Mononuclear cell (primary cell): ENCODE results near the gene GYPE. TPM values are rescaled to one million over a fixed set of nuclear protein-coding genes. Genes with fewer than 3 reads are reported as not detected.
A peak's percentile ranks its signal among the peaks of the same experiment; 100 is the strongest.
"Not testable (repeated sequence)": the region's sequence is repeated elsewhere in the genome, so short reads cannot be mapped to it uniquely, and the experiment has no call there.

Experiments
- H3K27me3 ChIP-seq: 2 replicates; pipeline ENCODE4 v1.6.0; 2011; ENCODE audit warnings: low read length, control low read depth; ENCODE audit not compliant: insufficient read depth
- H3K4me1 ChIP-seq: 2 replicates; pipeline ENCODE4 v1.5.1; 2011; ENCODE audit warnings: mild to moderate bottlenecking, low read length, control low read depth; ENCODE audit not compliant: insufficient read depth
- H3K4me3 ChIP-seq: 2 replicates; pipeline ENCODE4 v1.5.1; 2011; ENCODE audit warnings: mild to moderate bottlenecking, low read length, moderate library complexity
- H3K9me3 ChIP-seq: 2 replicates; pipeline ENCODE4 v1.5.1; 2011; ENCODE audit warnings: low read depth, mild to moderate bottlenecking, control low read depth, low read length
- total RNA-seq: library from RNA; depleted of rRNA; stranded (reverse); fragments of >200 nt; gene quantifications from one replicate; pipeline ENCODE4 v1.2.3, GENCODE V29; 2012

The GYPE gene
- 0.10 TPM for total RNA-seq

DNA sequence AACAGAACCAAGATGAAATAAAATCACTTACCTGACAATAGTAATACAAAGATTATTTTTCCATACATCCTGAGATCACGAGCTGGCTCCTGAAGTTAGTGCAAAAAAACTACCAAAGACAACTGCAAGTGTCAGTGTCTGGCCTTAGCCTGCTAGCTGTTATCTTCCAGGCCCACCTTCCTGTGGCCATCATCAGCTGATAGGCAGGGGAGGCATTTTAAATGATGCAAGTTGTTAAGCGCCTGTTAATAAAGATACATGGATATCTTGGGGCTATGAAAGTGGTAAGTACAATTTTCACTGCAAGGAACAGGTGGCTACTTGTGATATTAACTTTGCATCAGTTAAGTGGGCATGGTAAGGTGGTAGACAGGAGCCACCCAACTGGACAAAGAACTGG, at the start of gene GYPE:
TSS of gene GYPE (minus strand) at position 120 of the 400 bp plus-strand sequence. CDS start at position 68, 52 bp downstream.
- H3K4me3 ChIP-seq, H3K9me3 ChIP-seq, H3K4me1 ChIP-seq, H3K27me3 ChIP-seq: not testable (repeated sequence)

DNA sequence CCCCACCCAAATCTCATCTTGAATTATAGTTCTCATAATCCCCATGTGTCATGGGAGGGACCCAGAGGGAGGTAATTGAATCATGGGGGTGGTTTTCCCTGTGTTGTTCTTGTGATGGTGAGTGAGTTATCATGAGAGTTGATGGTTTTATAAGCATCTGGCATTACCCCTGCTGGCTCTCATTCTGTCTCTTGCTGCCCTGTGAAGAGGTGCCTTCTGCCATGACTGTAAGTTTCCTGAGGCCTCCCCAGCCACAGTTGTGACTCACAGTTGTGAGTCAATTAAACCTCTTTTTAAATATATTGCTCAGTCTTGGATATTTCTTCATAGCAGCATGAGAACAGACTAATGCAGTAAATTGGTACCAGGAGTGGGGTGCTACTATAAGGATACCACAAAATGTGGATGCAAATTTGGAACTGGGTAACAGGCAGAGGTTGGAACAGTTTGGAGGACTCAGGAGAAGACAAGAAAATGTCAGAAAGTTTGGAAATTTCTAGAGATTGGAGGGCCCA, 46.2 kb upstream of the GYPE start:
- H3K4me1 ChIP-seq, H3K27me3 ChIP-seq, H3K9me3 ChIP-seq, H3K4me3 ChIP-seq: not testable (repeated sequence)

DNA sequence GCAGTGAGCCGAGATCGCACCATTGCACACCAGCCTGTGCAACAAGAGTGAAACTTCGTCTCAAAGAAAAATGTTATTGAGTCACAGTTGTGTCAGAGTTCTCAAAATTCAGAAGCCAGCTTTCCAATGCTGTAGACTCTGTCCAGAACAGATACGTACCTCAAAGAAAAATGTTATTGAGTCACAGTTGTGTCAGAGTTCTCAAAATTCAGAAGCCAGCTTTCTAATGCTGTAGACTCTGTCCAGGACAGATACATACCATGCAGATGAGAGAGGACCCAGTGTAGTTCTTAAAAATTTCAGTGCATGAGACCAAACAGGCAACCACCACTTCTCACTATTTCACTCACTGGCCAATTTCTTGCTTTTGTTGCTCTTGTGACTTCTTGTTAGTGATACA, 45.6 kb upstream of the GYPE start:
- H3K27me3 ChIP-seq, H3K4me3 ChIP-seq, H3K9me3 ChIP-seq, H3K4me1 ChIP-seq: not testable (repeated sequence)

DNA sequence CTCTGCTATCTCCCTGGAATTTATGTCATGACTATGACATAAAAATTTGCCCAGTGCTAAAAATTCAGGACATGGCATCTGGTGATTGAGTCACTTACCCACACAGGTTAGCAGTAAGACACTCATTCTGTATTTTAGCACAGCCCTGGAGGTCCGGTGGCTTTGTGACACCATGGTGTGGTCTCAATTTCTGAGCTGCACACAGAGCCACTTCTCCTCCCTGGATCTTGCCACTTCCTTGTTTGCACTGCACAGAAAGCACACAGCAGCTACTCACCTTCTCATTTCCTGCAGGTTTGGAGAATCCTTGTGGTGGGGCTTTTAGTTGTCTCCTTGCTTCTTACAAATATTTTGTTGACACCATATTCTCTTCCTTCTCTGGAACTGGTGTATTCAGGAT, 44.8 kb upstream of the GYPE start:
- not testable (repeated sequence) for H3K4me3 ChIP-seq, H3K4me1 ChIP-seq, H3K9me3 ChIP-seq, H3K27me3 ChIP-seq

DNA sequence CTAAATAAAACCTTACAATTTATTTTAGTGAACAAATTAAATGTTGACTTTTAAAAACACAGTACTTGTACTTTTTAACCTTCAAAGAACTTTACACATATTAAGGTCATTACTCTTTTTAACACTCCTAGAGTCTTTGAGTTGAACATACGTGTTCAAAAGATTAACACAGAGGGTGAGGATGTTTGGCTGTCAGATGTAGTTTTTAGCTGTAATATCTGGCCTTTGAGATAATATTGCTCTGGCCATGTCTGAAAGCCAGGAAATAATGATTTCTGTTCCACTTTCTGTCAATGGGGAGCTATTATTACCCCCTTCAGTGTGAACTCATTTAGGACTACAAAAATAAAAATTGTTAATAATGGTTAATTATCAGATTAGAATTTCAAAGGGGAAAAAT, 42.1 kb upstream of the GYPE start:
- H3K27me3 ChIP-seq, H3K4me3 ChIP-seq, H3K9me3 ChIP-seq: not testable (repeated sequence)

DNA sequence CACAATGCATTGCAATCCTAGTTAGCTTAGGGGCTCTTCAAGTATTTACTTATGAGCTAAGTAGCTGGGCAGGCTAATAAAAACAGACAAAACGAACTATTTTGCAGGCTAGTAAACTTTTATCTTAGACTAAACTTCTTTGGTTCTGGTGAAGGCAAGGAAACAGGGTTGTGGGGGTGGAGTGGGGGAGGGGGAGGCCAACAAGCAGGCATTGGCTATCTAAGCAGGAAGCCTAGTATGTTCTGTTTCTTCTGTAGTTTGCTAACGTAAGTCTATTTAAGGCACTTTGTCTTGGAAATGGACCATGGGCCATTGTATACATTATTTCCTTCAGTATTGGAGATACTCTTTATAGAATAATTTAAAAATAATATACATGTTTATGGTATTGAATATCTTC, 35.3 kb upstream of the GYPE start:
- not testable (repeated sequence) for H3K4me3 ChIP-seq, H3K9me3 ChIP-seq, H3K4me1 ChIP-seq, H3K27me3 ChIP-seq

More for the DNA sequence above, 42.1 kb upstream of the GYPE start:
- H3K4me1 ChIP-seq, result not testable (repeated sequence)

DNA sequence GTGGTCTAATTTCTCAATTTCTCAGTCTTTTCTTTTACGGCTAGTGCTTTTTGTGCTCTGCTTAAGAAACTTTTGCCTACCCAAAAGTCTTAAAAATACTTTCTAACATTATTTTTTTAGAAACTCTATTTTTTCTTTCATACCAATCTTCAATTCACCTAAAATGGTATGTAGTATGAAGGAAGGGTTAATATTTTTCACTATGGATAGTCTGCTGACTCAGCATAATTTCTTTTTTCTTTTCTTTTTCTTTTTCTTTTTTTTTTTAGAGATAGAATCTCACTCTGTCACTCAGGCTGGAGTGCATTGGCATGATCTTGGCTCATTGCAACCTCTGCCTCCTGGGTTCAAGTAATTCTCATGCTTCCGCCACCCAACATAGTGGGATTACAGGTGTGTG, 34.2 kb upstream of the GYPE start:
- Histone ChIP-seq H3K4me1 (no peaks in the 10 kb centered on the region), H3K9me3 (no peaks in the 10 kb centered on the region), H3K27me3 (no peaks in the 10 kb centered on the region), H3K4me3 (no peak overlapping the region)

DNA sequence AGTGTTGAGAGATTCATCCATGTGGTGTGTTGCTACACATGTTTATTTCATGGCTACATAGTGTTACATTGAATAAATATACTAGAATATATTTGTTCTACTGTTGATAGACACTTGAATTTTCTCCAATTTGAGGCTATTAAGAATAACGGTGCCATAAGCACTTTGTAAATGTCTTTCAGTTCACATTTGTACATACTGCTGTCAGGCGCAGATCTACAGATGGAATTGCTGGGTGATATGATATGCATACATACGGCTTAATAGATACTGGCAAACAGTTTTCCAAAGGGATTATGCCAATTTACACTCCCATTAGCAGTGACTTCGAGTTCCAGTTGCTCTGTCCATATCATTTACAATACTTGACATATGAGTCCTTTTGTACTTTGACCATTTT, 33.5 kb upstream of the GYPE start:
- H3K4me1 ChIP-seq, H3K27me3 ChIP-seq, H3K9me3 ChIP-seq, H3K4me3 ChIP-seq: not testable (repeated sequence)

DNA sequence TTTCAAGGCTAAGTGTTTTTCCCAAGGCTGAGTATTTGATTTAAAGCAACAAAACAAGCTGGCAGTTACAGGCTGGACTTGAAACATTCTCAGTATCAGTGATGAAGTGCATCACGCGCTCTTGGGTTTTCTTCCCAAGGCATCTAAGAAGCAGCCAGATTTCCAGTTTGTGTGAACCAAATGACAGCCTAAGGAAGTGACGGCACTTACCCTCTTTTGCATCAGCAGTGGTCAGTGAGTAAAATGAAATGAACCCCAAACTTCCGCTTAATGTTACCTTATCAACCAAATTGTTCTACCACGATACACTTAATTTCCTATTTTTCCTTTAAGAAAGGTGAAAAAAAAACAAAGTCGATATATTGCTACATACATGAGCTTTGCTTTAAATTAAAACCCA, 15.8 kb upstream of the GYPE start:
- Histone ChIP-seq H3K4me3 (no peak overlapping the region), H3K9me3 (no peaks in the 10 kb centered on the region), H3K4me1 (peaks cover 8% of the 10 kb centered on the region), H3K27me3 (no peaks in the 10 kb centered on the region)

DNA sequence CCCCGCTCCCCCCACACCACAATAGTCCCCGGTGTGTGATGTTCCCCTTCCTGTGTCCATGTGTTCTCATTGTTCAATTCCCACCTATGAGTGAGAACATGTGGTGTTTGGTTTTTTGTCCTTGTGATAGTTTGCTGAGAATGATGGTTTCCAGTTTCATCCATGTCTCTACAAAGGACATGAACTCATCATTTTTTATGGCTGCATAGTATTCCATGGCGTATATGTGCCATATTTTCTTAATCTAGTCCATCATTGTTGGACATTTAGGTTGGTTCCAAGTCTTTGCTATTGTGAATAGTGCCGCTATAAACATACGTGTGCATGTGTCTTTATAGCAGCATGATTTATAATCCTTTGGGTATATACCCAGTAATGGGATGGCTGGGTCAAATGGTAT, 11.1 kb upstream of the GYPE start:
- not testable (repeated sequence) for H3K9me3 ChIP-seq, H3K4me1 ChIP-seq, H3K4me3 ChIP-seq, H3K27me3 ChIP-seq

DNA sequence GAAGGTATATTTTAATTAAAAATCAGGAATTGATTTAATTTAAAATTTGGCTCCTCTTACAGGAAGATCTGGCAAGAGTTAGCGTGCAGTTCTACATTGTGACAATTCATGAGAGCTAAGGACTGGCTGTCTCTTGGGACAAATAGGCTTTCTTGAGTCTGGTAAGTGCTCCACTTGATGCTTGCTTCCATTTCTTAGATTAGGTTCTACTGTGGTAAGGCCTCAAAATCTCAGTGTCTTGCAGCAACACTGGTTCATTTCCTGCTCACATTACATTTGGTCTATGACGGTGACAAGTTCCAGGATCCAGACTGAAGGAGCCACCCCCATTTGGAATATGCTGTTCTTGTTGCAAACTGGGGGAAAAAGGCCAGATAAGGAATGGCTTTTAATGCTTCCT, 7.1 kb upstream of the GYPE start:
- H3K4me1 ChIP-seq, H3K27me3 ChIP-seq, H3K4me3 ChIP-seq, H3K9me3 ChIP-seq: not testable (repeated sequence)

DNA sequence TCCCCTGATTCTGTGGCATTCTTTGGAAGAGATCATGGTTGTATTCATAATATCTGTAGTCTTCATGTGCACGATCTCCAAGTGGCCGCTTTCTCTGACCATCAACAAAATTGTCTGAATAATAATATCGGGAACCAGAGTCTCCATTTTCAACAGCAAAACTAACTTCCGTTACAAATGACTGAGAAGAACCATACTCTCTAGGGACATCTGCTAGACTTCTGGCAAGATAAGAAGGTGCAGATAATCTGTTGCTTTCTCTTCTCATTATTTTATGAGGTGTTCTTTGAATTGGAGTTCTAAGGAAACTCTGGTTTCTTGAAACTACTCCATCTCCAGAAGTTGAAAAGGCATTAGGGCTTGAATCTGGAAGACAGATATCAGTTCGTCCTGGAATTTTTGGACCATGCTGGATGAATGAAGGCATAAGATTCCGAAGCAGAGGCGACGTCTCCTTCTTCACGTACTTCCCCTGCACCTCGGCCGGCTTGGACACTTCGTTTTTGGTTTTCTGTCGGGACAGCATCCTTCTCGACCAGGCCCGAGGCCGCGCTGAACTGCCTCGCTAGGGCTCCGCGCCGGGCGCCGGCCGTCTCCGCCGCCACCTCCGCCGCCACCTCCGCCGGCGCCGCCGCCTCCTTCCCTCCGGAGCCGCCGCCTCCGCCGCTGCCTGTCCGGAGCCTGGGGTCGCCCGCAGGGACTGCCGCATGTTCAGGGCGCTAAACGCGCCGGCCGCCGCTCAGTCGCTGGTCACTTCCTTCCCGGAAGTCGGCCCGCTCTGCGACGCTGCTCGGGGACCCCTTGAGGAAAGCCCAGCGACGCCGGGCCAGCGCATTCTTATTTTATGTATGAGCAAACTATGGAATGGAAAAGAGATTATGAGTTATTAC, 6.4 kb upstream of the GYPE start:
- H3K4me1 ChIP-seq, H3K27me3 ChIP-seq, H3K9me3 ChIP-seq: not testable (repeated sequence)
- peak overlapping the region; percentile 43 for H3K4me3 ChIP-seq

DNA sequence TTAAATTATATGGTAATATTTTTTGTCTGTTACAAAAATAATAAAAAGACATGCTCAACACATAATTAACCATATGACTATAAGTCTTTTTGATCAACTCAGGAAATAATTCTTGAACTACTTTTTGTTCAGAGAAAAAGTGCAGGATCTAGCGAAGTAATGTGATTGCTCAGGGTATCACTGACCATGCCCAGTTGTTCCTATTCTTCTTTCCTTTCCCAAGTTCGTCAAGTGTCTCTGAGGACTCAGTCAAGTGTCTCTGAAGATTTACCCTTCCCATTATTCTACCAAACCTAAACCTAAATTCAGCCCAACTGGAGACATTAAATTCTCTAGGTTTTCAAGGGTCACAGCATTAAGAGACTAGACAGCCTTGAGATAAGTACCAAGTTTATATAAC, 5.5 kb upstream of the GYPE start:
- H3K4me1 ChIP-seq, H3K9me3 ChIP-seq, H3K27me3 ChIP-seq, H3K4me3 ChIP-seq: not testable (repeated sequence)

DNA sequence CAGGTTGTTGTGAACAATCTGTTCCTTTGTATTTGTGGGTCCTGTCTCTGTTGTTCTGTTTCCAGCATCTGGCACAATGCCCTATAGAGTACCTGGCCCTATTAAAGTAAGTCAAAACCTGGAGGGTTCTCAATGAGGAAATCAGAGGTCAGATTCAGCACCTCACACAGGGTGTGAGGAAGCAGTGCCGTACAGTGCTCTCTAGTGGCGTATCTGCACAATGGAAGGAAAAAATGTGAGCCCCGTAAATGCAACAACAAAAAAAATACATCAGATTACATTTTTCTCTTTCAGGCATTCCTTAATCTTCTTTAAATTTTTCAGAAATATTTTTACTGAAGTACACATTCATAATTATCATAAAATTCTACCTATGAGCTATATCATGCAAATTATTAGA, 2.5 kb upstream of the GYPE start:
- not testable (repeated sequence) for H3K4me1 ChIP-seq, H3K9me3 ChIP-seq, H3K27me3 ChIP-seq, H3K4me3 ChIP-seq

DNA sequence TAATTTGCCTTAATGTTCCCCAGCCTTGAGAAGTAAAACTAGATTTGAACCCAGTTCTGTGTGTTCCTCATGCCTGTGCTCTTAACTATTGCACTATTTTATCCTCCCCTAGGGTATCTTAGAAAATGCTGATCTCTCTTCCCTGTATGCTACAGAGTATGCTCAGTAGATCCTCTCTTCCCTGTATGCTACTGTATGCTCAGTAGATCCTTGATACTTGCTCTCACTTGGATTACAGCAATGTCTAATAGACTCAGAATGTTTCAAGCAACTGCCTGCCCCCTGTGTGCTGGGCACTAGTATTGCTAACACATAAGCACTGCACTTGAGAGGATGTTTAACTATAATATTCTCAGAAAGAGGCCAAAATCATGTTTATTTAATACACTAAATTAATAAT, 928 bp downstream of the GYPE start:
- not testable (repeated sequence) for H3K4me3 ChIP-seq, H3K9me3 ChIP-seq, H3K27me3 ChIP-seq, H3K4me1 ChIP-seq

DNA sequence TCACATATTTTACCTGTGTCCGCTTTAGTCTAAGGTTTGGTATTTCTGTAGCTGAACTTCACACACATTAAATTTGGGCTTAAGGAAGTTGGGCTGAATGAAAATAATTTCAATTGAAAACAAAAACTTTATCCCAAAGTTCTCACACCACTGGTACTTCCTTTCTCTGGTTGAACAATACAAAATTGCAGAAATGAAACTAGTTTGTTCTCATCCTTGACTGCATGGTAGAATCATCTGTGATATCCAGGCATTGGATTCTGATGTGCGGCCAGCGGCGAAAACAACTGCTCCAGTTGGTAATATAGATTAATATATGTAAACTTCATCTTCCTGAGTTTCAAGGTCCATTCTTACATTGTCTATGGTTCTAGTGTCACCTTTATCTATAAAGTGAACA, 15.0 kb downstream of the GYPE start:
- not testable (repeated sequence) for H3K4me1 ChIP-seq, H3K27me3 ChIP-seq, H3K9me3 ChIP-seq, H3K4me3 ChIP-seq
